ENCODE data around the gene ITPR2. TPM values are rescaled to one million over a fixed set of nuclear protein-coding genes. Genes with fewer than 3 reads are reported as not detected.
A peak's percentile ranks its signal among the peaks of the same experiment; 100 is the strongest.

Gene ITPR2
- total RNA-seq, 1 donor from 2014 or later = 77.9 TPM

GRCh38 chr12:26384536-26384935, 448.5 kb downstream of the ITPR2 start:
- Mint-ChIP-seq H3K27ac (ENCODE audit: unreplicated experiment) (no peak overlapping the region), H3K36me3 (ENCODE audit: unreplicated experiment) (peaks cover 10% of the 10 kb centered on the region), H3K27me3 (ENCODE audit: unreplicated experiment) (peaks cover 5% of the 10 kb centered on the region), H3K9me3 (ENCODE audit: unreplicated experiment) (no peaks in the 10 kb centered on the region), H3K4me3 (ENCODE audit: unreplicated experiment) (no peak overlapping the region), H3K4me1 (ENCODE audit: low read depth, unreplicated experiment) (peaks cover 6% of the 10 kb centered on the region)
- TF ChIP-seq CTCF (IDR thresholded peaks at IDR 0.05; ENCODE audit: partially characterized antibody, unreplicated experiment) = no peak
- DNase-seq = no peak

- Mint-ChIP-seq H3K27ac (ENCODE audit: unreplicated experiment) (no peak overlapping the region), H3K4me3 (ENCODE audit: unreplicated experiment) (no peak overlapping the region), H3K4me1 (ENCODE audit: low read depth, unreplicated experiment) (peaks cover 17% of the 10 kb centered on the region), H3K36me3 (ENCODE audit: unreplicated experiment) (peaks cover 10% of the 10 kb centered on the region), H3K9me3 (ENCODE audit: unreplicated experiment) (no peaks in the 10 kb centered on the region), H3K27me3 (ENCODE audit: unreplicated experiment) (peaks cover 5% of the 10 kb centered on the region)
- no peak for DNase-seq
- TF ChIP-seq CTCF (IDR thresholded peaks at IDR 0.05; ENCODE audit: partially characterized antibody, unreplicated experiment) = no peak
Observed at GRCh38 chr12:26383041-26383440, 450.0 kb downstream of the ITPR2 start.

- TF ChIP-seq CTCF (IDR thresholded peaks at IDR 0.05; ENCODE audit: partially characterized antibody, unreplicated experiment) = no peak
- Mint-ChIP-seq H3K9me3 (ENCODE audit: unreplicated experiment) (no peaks in the 10 kb centered on the region), H3K4me3 (ENCODE audit: unreplicated experiment) (no peak overlapping the region), H3K27me3 (ENCODE audit: unreplicated experiment) (peaks cover 5% of the 10 kb centered on the region), H3K36me3 (ENCODE audit: unreplicated experiment) (peaks cover 10% of the 10 kb centered on the region), H3K4me1 (ENCODE audit: low read depth, unreplicated experiment) (peaks cover 20% of the 10 kb centered on the region), H3K27ac (ENCODE audit: unreplicated experiment) (peak overlapping the region; percentile 7)
- DNase-seq = no peak
Observed at GRCh38 chr12:26380897-26381296, 452.1 kb downstream of the ITPR2 start.

GRCh38 chr12:26379777-26380467, 453.1 kb downstream of the ITPR2 start:
- DNase-seq = no peak
- Mint-ChIP-seq H3K27ac (ENCODE audit: unreplicated experiment) (no peak overlapping the region), H3K4me3 (ENCODE audit: unreplicated experiment) (no peak overlapping the region), H3K36me3 (ENCODE audit: unreplicated experiment) (peaks cover 5% of the 10 kb centered on the region), H3K4me1 (ENCODE audit: low read depth, unreplicated experiment) (peaks cover 24% of the 10 kb centered on the region), H3K9me3 (ENCODE audit: unreplicated experiment) (no peaks in the 10 kb centered on the region), H3K27me3 (ENCODE audit: unreplicated experiment) (peaks cover 1% of the 10 kb centered on the region)
- no peak for TF ChIP-seq CTCF (IDR thresholded peaks at IDR 0.05; ENCODE audit: partially characterized antibody, unreplicated experiment)

GRCh38 chr12:26378711-26379110, 454.3 kb downstream of the ITPR2 start:
- H3K9me3 Mint-ChIP-seq (ENCODE audit: unreplicated experiment) = no peaks in the 10 kb centered on the region
- H3K36me3 Mint-ChIP-seq (ENCODE audit: unreplicated experiment) = peaks cover 5% of the 10 kb centered on the region
- H3K27me3 Mint-ChIP-seq (ENCODE audit: unreplicated experiment) = peaks cover 1% of the 10 kb centered on the region
- no peak for TF ChIP-seq CTCF (IDR thresholded peaks at IDR 0.05; ENCODE audit: partially characterized antibody, unreplicated experiment)
- DNase-seq = no peak
- peak overlapping the region; percentile 46 for H3K27ac Mint-ChIP-seq (ENCODE audit: unreplicated experiment)
- H3K4me3 Mint-ChIP-seq (ENCODE audit: unreplicated experiment) = peak overlapping the region; percentile 39
- H3K4me1 Mint-ChIP-seq (ENCODE audit: low read depth, unreplicated experiment) = peaks cover 24% of the 10 kb centered on the region

Data from glutamatergic neuron (in vitro differentiated cells).